Stimulated activated naive CD8-positive, alpha-beta T cell treated with anti-CD3 and anti-CD28 coated beads, Interleukin-15, Interleukin-2, amounts not matched to agents 100 U/mL and 50 U/mL, for 24 hours (primary cell): ENCODE data around the gene TMEM184B.
"Not testable (repeated sequence)": the region's sequence is repeated elsewhere in the genome, so short reads cannot be mapped to it uniquely, and the experiment has no call there.

Source experiments
- ATAC-seq: fragments of 150-1000 bp; cut with Tn5 transposase; one replicate; pipeline ENCODE4 v1.10.0; 2021
- DNase-seq: peaks from one replicate; pipeline ENCODE4 v3.0.0; 2021

Gene TMEM184B

DNA sequence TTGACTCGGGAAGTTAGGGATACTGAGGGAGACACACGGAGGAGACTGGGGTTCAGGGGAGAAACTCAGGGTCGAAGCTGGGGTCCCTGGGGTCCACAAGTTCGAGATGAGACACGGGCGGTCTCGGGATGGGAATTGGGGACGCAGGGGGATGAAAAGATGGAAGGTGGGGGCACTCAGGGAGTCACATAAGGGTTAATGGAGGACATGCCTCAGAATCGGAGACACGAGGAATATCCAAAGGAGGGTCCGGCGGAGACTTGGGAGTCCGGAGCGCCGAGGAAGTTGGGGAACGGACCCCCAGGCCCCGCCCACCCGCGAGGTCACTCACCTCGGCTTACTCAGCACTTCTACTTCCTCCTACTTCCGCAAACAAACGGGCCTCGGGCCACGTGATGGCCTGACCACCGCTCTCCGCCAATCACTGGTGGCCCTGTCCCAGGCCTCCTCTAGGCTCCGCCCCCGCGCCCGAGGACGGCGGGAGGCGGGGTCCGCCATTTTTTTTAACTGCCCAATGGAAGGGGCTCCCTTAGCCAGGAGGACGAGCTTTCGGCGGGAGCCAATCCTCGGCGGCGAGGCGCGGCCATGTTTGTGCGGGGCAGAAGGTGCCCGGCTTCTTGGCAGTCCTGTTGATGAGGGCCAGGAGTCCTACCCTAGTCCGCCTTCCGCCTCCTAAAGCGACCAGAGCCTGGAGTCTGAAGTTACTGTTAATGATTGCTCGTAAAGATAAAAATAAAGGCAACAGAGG lies 91.2 kb downstream of the TMEM184B start, which contains the start of gene PLA2G6:
TSS of gene PLA2G6 (minus strand) at position 378 of the 748 bp plus-strand sequence. CDS start 12,404 bp downstream, outside the sequence.
- ATAC-seq (peak; percentile 95), DNase-seq (peak; percentile 99)

- DNase-seq (peak; percentile 35), ATAC-seq (no peak)
Observed at GRCh38 chr22:38180841-38181452, 91.9 kb downstream of the TMEM184B start.

DNA sequence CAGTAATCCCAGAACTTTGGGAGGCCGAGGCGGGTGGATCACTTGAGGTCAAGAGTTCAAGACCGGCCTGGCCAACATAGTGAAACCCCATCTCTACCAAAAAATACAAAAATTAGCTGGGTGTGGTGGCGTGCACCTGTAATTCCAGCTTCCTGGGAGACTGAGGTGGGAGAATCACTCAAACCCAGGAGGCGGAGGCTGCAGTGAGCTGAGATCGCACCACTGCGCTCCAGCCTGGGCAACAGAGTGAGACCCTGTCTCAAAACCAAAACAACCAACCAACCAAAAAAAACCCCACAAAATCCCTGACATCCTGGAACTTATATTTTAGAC lies 94.2 kb downstream of the TMEM184B start:
- not testable (repeated sequence) for DNase-seq, ATAC-seq

- ATAC-seq: no peak
- no peak for DNase-seq
Observed at GRCh38 chr22:38177926-38178604, 94.7 kb downstream of the TMEM184B start.

GRCh38 chr22:38177571-38177925 lies 95.3 kb downstream of the TMEM184B start:
- ATAC-seq, DNase-seq: not testable (repeated sequence)

GRCh38 chr22:38177044-38177443 lies 95.8 kb downstream of the TMEM184B start:
- no peak for ATAC-seq
- no peak for DNase-seq

DNA sequence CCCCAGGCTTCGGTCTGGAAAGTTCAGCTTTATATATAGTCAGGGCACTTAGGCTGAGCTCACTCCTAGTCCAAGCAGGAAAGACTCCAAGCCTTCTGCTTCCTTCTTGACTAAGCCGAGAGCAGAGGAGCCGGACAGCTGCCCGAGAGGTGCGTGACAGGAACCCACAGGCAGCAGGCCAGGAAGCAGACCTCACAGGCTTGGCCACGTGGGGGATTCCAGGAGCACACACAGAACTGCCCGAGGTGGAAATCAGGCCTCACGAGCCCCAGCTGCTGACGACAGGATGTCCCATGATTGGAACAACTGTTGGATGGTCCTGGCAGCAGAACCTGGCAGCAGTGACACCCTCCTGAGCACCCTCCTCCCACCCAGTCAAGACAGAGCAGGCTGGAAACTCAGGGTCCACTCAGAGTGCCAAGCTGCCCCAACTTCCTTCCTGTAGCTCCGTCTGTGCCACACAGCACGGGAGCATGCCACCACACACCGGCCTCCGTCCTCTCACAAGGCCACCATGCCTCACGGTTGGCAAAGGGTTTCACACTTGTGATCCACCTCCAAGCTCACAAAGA lies 96.6 kb downstream of the TMEM184B start:
- peak; percentile 47 for DNase-seq
- peak; percentile 56 for ATAC-seq

DNA sequence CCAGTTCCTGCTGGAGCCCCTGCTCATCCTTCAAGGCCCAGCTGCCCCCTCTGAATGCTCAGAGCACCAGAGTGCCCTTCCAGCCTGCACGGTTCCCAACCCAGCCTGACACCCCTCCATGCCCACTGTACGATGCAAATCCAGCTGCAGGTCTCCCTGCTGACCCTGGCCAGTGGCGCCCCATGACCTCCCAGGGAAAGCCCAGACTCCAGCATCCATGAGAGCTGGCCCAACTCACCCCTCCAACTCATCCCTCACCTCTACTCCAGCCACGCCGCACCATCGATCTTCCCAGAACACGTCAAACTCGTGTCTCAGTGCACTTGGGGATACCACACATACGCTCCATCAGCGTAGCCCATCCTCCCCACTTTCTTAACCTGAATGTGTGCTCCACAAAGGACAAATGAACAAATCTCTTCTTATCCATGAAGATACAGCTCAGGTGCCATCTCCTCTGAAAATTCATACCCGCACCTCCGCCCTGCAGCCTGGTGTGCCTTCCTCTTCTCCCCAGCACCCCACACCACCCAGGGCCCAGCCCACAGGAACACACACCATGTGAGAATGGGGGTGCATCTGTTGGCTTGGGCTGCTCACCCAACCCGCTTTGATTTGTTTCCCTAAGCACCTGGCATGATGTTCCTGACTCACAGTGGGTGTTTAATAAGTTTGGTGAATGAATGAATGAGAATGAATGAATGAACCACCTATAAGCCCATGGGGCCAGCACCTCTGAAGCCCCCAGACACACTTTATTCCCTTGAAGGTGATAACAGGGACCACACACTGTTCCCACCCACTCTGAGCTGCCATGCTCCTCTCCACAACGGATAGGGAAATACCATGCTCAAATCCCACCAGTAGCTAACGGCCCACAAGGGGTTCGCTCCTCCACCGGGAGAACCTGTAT lies 97.3 kb downstream of the TMEM184B start:
- DNase-seq: no peak

DNA sequence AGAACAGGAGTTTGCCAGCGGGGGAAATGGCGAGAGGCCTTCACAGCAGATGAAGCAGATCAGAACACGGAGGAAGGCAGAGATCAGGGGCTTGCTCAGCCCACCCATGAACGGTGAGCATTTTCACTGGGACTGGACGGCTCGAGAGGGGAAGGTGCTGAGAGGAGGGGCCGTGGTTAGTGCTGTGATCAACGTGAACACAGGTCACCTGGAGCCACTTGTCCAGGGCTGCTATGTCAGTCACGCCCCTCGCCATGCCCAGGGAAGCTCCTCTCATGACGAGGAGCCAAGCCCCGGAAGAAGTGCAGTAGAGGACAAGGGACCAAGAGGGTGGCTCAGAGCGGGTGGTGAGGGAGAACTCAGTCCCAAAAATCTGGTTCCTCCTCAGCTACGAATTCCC lies 98.2 kb downstream of the TMEM184B start:
- DNase-seq (no peak), ATAC-seq (no peak)

More for the DNA sequence above, 97.3 kb downstream of the TMEM184B start:
- no peak for ATAC-seq

GRCh38 chr22:38173641-38173906 lies 99.2 kb downstream of the TMEM184B start:
- ATAC-seq (no peak), DNase-seq (no peak)

- ATAC-seq (peak; percentile 35), DNase-seq (peak; percentile 59)
Observed at GRCh38 chr22:38172832-38173640, 99.8 kb downstream of the TMEM184B start.

- DNase-seq (no peak), ATAC-seq (no peak)
Observed at GRCh38 chr22:38171927-38172831, 100.6 kb downstream of the TMEM184B start.

DNA sequence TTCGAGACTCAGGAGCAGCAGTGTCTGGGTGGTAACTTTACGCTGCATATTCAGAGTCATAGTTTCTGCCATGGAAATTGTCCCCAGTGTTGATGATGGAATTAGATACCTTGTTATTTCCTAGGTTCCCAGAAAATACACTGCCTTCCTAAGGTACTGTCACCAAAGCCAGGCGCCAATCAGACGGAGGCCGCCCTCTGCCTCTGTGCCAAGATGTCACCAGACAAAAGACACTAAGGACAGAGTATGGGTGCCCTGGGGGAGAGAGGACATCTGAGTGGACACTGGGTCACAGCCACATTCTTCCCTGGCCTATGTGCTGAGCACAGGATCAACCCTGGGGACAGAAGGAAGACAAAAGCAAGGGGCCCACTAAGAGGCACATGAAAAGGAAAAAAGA lies 102.3 kb downstream of the TMEM184B start:
- ATAC-seq (no peak), DNase-seq (no peak)
